ENCODE results near the gene PLXDC1.

- TF ChIP-seq POLR2A (IDR thresholded peaks at IDR 0.05), result no peak
- TF ChIP-seq CTCF (IDR thresholded peaks at IDR 0.05), result no peak
These were observed 4.2 kb upstream of the PLXDC1 start for GRCh38 chr17:39155654-39156053.

Measured in body of pancreas (tissue), 4 donors.